H1 (cell line): ENCODE measurements around the gene DMRT1. TPM values are rescaled to one million over a fixed set of nuclear protein-coding genes. Genes with fewer than 3 reads are reported as not detected.

Experiments
- CTCF ChIA-PET: fragments of 300-600 bp; sonication (Branson Sonifier 250); formaldehyde crosslinking; loops from one replicate; lab custom pipeline; 2021; ENCODE audit not compliant: partially characterized antibody; lab: Charles Lee
- POLR2A ChIA-PET: fragments of 300-600 bp; sonication (Branson Sonifier 250); formaldehyde crosslinking; loops from one replicate; lab custom pipeline; 2021; ENCODE audit warnings: inconsistent platforms; ENCODE audit not compliant: partially characterized antibody; lab: Charles Lee
- DNase-seq, 2 experiments: peaks; one replicate each; pipeline versions ENCODE4 v3.0.0 to v3.0.0-alpha.2; 2010 to 2022; ENCODE audit warnings: low spot score in 2 of 2, low read depth in 1 of 2, mixed read lengths in 1 of 2
- FAIRE-seq: peaks from 2 replicates; lab custom pipeline; 2011; peaks lifted over from hg19 to GRCh38; lab: Jason Lieb, UNC
- H2AFZ ChIP-seq: 2 replicates; pipeline ENCODE4 v1.8.1; 2012; ENCODE audit warnings: low read length, inconsistent platforms
- H2AK5ac ChIP-seq: 2 replicates; pipeline ENCODE4 v1.6.1; 2013; ENCODE audit warnings: low read depth, low read length
- H2BK120ac ChIP-seq: replicated peaks from 2 replicates; pipeline ENCODE3; 2013; ENCODE audit warnings: low read depth, low read length, inconsistent platforms
- H2BK12ac ChIP-seq: 2 replicates; pipeline ENCODE4 v1.6.1; 2013; ENCODE audit warnings: low read depth, low read length
- H2BK15ac ChIP-seq: 2 replicates; pipeline ENCODE4 v1.6.1; 2013; ENCODE audit warnings: low read length
- H2BK20ac ChIP-seq: 2 replicates; pipeline ENCODE4 v1.6.1; 2013; ENCODE audit warnings: low read length
- H2BK5ac ChIP-seq: 2 replicates; pipeline ENCODE4 v1.6.1; 2013; ENCODE audit warnings: low read depth, low read length
- H3K14ac ChIP-seq: 2 replicates; pipeline ENCODE4 v1.6.1; 2013; ENCODE audit warnings: inconsistent platforms; ENCODE audit not compliant: insufficient read length
- H3K18ac ChIP-seq: 2 replicates; pipeline ENCODE4 v1.6.1; 2013; ENCODE audit warnings: low read length; ENCODE audit errors: extremely low read depth
- H3K23ac ChIP-seq: 2 replicates; pipeline ENCODE4 v1.6.1; 2013; ENCODE audit warnings: inconsistent platforms; ENCODE audit not compliant: insufficient read length
- H3K23me2 ChIP-seq: 2 replicates; pipeline ENCODE4 v1.6.1; 2013; ENCODE audit warnings: low read depth, low read length
- H3K27ac ChIP-seq: 2 replicates; pipeline ENCODE4 v1.6.1; 2011; ENCODE audit warnings: low read depth, low read length, inconsistent platforms
- H3K27me3 ChIP-seq, 4 experiments: replicated peaks in 1 of 4; 1 replicate in 1 of 4; 2 replicates in 3 of 4; pipeline versions ENCODE4 v1.6.1 to v1.8.1; 2011 to 2013; ENCODE audit warnings: low read length in 3 of 4, mild to moderate bottlenecking in 3 of 4, inconsistent platforms in 2 of 4, mixed read lengths in 2 of 4, moderate library complexity in 1 of 4; ENCODE audit not compliant: control insufficient read depth in 3 of 4, insufficient read depth in 3 of 4; ENCODE audit errors: extremely low read depth in 1 of 4
- H3K36me3 ChIP-seq, 4 experiments: 2 replicates each; pipeline versions ENCODE4 v1.6.1 to v1.8.1; 2011 to 2013; ENCODE audit warnings: mild to moderate bottlenecking in 4 of 4, low read length in 3 of 4, moderate library complexity in 2 of 4, control low read depth in 1 of 4, inconsistent platforms in 1 of 4; ENCODE audit not compliant: insufficient read depth in 4 of 4, control insufficient read depth in 2 of 4
- H3K4ac ChIP-seq: replicated peaks from 2 replicates; pipeline ENCODE3; 2013; ENCODE audit warnings: low read length, low read depth, mixed read lengths, inconsistent platforms; ENCODE audit not compliant: insufficient read length
- H3K4me1 ChIP-seq, 4 experiments: replicated peaks in 1 of 4; 1 replicate in 1 of 4; 2 replicates in 3 of 4; pipeline versions ENCODE4 v1.6.1 to v1.8.1; 2011 to 2013; ENCODE audit warnings: low read length in 3 of 4, inconsistent platforms in 2 of 4, mixed read lengths in 1 of 4; ENCODE audit not compliant: insufficient read depth in 4 of 4, control insufficient read depth in 3 of 4
- H3K4me2 ChIP-seq, 2 experiments: 2 replicates each; pipeline versions ENCODE4 v1.6.1 to v1.8.1; 2011 to 2013; ENCODE audit warnings: low read depth in 2 of 2, low read length in 2 of 2, control low read depth in 1 of 2, inconsistent platforms in 1 of 2, mild to moderate bottlenecking in 1 of 2; ENCODE audit not compliant: insufficient read depth in 1 of 2
- H3K4me3 ChIP-seq, 4 experiments: fragments of 200-600, 300-600 bp in 1 of 4; sonication (generic), shearing (Covaris generic), sonication (Bioruptor Twin) in 1 of 4; 2 replicates each; pipeline versions ENCODE4 v1.5.1 to v1.8.1; 2011 to 2016; ENCODE audit warnings: low read length in 4 of 4, low read depth in 3 of 4, control low read depth in 2 of 4, inconsistent platforms in 2 of 4, mild to moderate bottlenecking in 2 of 4, mixed read lengths in 1 of 4, moderate library complexity in 1 of 4; ENCODE audit not compliant: insufficient read depth in 2 of 4; ENCODE audit errors: extremely low read depth in 1 of 4
- H3K56ac ChIP-seq: replicated peaks from 2 replicates; pipeline ENCODE3; 2013; ENCODE audit warnings: low read depth, mild to moderate bottlenecking, mixed read lengths, low read length, inconsistent platforms; ENCODE audit not compliant: insufficient read length
- H3K79me1 ChIP-seq: 2 replicates; pipeline ENCODE4 v1.6.1; 2013; ENCODE audit warnings: low read depth, low read length, control low read depth
- H3K79me2 ChIP-seq, 2 experiments: 2 replicates each; pipeline versions ENCODE4 v1.6.1 to v1.8.1; 2012 to 2013; ENCODE audit warnings: low read length in 2 of 2, mild to moderate bottlenecking in 2 of 2, inconsistent platforms in 1 of 2; ENCODE audit not compliant: insufficient read depth in 2 of 2, control insufficient read depth in 1 of 2
- H3K9ac ChIP-seq, 4 experiments: replicated peaks in 1 of 4; 1 replicate in 1 of 4; 2 replicates in 3 of 4; pipeline versions ENCODE4 v1.6.1 to v1.8.1; 2011 to 2013; ENCODE audit warnings: low read depth in 3 of 4, low read length in 3 of 4, control low read depth in 2 of 4, mild to moderate bottlenecking in 2 of 4, moderate library complexity in 2 of 4, inconsistent platforms in 1 of 4; ENCODE audit errors: extremely low read depth in 1 of 4
- H3K9me3 ChIP-seq, 2 experiments: 2 replicates each; pipeline versions ENCODE4 v1.6.1 to v1.8.1; 2012 to 2013; ENCODE audit warnings: mild to moderate bottlenecking in 2 of 2, moderate library complexity in 2 of 2, control low read depth in 1 of 2, inconsistent platforms in 1 of 2, low read depth in 1 of 2, low read length in 1 of 2, mixed read lengths in 1 of 2; ENCODE audit not compliant: insufficient read depth in 2 of 2
- H4K20me1 ChIP-seq, 2 experiments: replicated peaks in 1 of 2; 2 replicates each; pipeline versions ENCODE3 to v1.8.1; 2011 to 2013; ENCODE audit warnings: inconsistent platforms in 2 of 2, low read length in 2 of 2, mild to moderate bottlenecking in 1 of 2; ENCODE audit not compliant: insufficient read depth in 2 of 2, control insufficient read depth in 1 of 2
- H4K5ac ChIP-seq: 2 replicates; pipeline ENCODE4 v1.6.1; 2013; ENCODE audit warnings: low read length, low read depth, mixed read lengths, inconsistent platforms; ENCODE audit not compliant: insufficient read length
- H4K8ac ChIP-seq: 2 replicates; pipeline ENCODE4 v1.8.0; 2013; ENCODE audit warnings: mild to moderate bottlenecking, moderate library complexity, low read length, inconsistent platforms; ENCODE audit not compliant: insufficient read depth; ENCODE audit errors: extremely low read depth
- H4K91ac ChIP-seq: replicated peaks from 2 replicates; pipeline ENCODE3; 2013; ENCODE audit warnings: low read length, mixed read lengths, inconsistent platforms; ENCODE audit not compliant: insufficient read length
- ATF3 ChIP-seq: IDR thresholded peaks from 2 replicates; pipeline ENCODE4 v1.6.1; 2011; ENCODE audit warnings: low read depth, mild to moderate bottlenecking, low read length; ENCODE audit not compliant: insufficient read depth
- CBX8 ChIP-seq: fragments of 300-800, 300-1000 bp; sonication (generic); IDR thresholded peaks from 2 replicates; pipeline ENCODE4 v1.7.1; 2016; ENCODE audit warnings: low read depth, low read length, borderline replicate concordance
- CTCF ChIP-seq, 3 experiments: IDR thresholded peaks; 1 replicate in 2 of 3; 2 replicates in 1 of 3; pipeline versions ENCODE4 v1.5.1 to v1.6.1; 2011; ENCODE audit warnings: low read length in 3 of 3, mild to moderate bottlenecking in 3 of 3, inconsistent platforms in 2 of 3, low read depth in 1 of 3, moderate library complexity in 1 of 3; ENCODE audit not compliant: insufficient read depth in 1 of 3; ENCODE audit errors: control extremely low read depth in 1 of 3
- RAD21 ChIP-seq, 2 experiments: IDR thresholded peaks in 1 of 2; conservative IDR thresholded peaks in 1 of 2; 2 replicates each; pipeline ENCODE4 v1.6.1; 2011; ENCODE audit warnings: low read depth in 2 of 2, low read length in 2 of 2, improper control_type of control experiment in 1 of 2, inconsistent platforms in 1 of 2, mild to moderate bottlenecking in 1 of 2, moderate library complexity in 1 of 2
- WGBS, 2 experiments: shearing (Covaris generic) in 1 of 2; methylation state at CpG; one replicate each; pipeline versions ENCODE4 v1.1.6 to v1.1.7; 2013 to 2015; ENCODE audit warnings: low lambda C conversion rate in 2 of 2, mixed read lengths in 2 of 2, inconsistent platforms in 1 of 2, low coverage in 1 of 2, missing lambda C conversion rate in 1 of 2; ENCODE audit not compliant: insufficient replicate concordance in 2 of 2, insufficient coverage in 1 of 2, insufficient read length in 1 of 2; ENCODE audit errors: extremely low coverage in 1 of 2, missing lambda C conversion rate in 1 of 2; 5-methylcytosine and 5-hydroxymethylcytosine counted together
- polyA plus RNA-seq, 7 experiments: library from polyadenylated mRNA; depleted of rRNA in 3 of 7; stranded (reverse) in 5 of 7; unstranded in 2 of 7; fragments of >200 nt in 5 of 7; fragments of 200-250 nt in 2 of 7; gene quantifications; 1 replicate in 5 of 7; 2 replicates in 1 of 7; 4 replicates in 1 of 7; pipeline versions ENCODE4 v1.2.1 to v1.2.3, GENCODE V29; 2011 to 2013; ENCODE audit warnings: missing spikeins in 2 of 7, mixed read lengths in 2 of 7
- total RNA-seq: library from RNA; stranded (reverse); fragmentation: NEBNext Ultra II Directional; extraction: Animal tissue kit (Norgen Biotek cat#: 25700); gene quantifications from 2 replicates; pipeline ENCODE4 v1.2.1, GENCODE V29; 2021
- TF ChIP-seq, protein P1 (sequence below): IDR thresholded peaks from 2 replicates; pipeline ENCODE4 v1.6.1; 2011; ENCODE audit warnings: low read length, improper control_type of control experiment

The DMRT1 gene
- total and polyA plus RNA-seq, 2 of the 8 experiments (the other 6 are each of a cell fraction or from before 2014, with no cell fraction given): 0.15 TPM; not detected in 1

GRCh38 chr9:1018121-1018520 is 176.6 kb downstream of the DMRT1 start:
- Histone ChIP-seq H3K27ac (no peak overlapping the region), H2BK20ac (no peak overlapping the region), H4K8ac (no peak overlapping the region), H3K4me2 (no peak overlapping the region), H3K23ac (no peak overlapping the region), H3K9ac (no peak overlapping the region), H2BK120ac (no peak overlapping the region), H3K79me1 (no peaks in the 10 kb centered on the region), H3K79me2 (no peaks in the 10 kb centered on the region), H4K91ac (no peak overlapping the region), H3K4me1 (no peaks in the 10 kb centered on the region), H2AFZ (no peak overlapping the region), H4K5ac (no peak overlapping the region), H3K4ac (no peak overlapping the region), H3K27me3 (no peaks in the 10 kb centered on the region; a peak in 1 of 7 replicates), H3K36me3 (no peaks in the 10 kb centered on the region), H4K20me1 (no peaks in the 10 kb centered on the region), H2BK12ac (no peak overlapping the region), H3K23me2 (no peaks in the 10 kb centered on the region), H3K9me3 (peaks cover 11 to 33% of the 10 kb centered on the region in 2 experiments), H2AK5ac (no peak overlapping the region), H3K18ac (no peak overlapping the region), H2BK5ac (no peak overlapping the region), H3K14ac (no peak overlapping the region), H3K56ac (no peak overlapping the region), H2BK15ac (no peak overlapping the region), H3K4me3 (no peak overlapping the region)
- 61% methylated on average over 10 of the region's 10 CpGs; no CpG with 5 or more reads in 1 of the 2 experiments for whole genome bisulfite sequencing, 2 experiments
- TF ChIP-seq CBX8: no peak
- TF ChIP-seq, protein P1, sequence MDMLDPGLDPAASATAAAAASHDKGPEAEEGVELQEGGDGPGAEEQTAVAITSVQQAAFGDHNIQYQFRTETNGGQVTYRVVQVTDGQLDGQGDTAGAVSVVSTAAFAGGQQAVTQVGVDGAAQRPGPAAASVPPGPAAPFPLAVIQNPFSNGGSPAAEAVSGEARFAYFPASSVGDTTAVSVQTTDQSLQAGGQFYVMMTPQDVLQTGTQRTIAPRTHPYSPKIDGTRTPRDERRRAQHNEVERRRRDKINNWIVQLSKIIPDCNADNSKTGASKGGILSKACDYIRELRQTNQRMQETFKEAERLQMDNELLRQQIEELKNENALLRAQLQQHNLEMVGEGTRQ: peak; percentile 53; the same call in 1 of the 2 replicates
- peak; percentile 0 to 33 (median 31) for TF ChIP-seq CTCF (IDR thresholded peaks at IDR 0.05; ENCODE audit: control extremely low read depth in 1 of 3, insufficient read depth in 1 of 3, low read depth in 1 of 3, low read length in 3 of 3)
- TF ChIP-seq ATF3: no peak
- TF ChIP-seq RAD21 (IDR thresholded peaks at IDR 0.05 in 1 of 2, conservative IDR thresholded peaks at IDR 0.05 in 1 of 2; ENCODE audit: low read depth in 2 of 2, low read length in 2 of 2): peak; percentile 45 to 58
- CTCF ChIA-PET: interaction anchor here (2.9 kb wide), 1 partner anchor 8 kb away, joined by 16 read pairs; no protein-coding TSS in a partner anchor
- no peak for FAIRE-seq
- DNase-seq: peak in 1 of 2 experiments; percentile 65
- POLR2A ChIA-PET: no interaction called here
